ENCODE results near the gene TDRD3.

DNA sequence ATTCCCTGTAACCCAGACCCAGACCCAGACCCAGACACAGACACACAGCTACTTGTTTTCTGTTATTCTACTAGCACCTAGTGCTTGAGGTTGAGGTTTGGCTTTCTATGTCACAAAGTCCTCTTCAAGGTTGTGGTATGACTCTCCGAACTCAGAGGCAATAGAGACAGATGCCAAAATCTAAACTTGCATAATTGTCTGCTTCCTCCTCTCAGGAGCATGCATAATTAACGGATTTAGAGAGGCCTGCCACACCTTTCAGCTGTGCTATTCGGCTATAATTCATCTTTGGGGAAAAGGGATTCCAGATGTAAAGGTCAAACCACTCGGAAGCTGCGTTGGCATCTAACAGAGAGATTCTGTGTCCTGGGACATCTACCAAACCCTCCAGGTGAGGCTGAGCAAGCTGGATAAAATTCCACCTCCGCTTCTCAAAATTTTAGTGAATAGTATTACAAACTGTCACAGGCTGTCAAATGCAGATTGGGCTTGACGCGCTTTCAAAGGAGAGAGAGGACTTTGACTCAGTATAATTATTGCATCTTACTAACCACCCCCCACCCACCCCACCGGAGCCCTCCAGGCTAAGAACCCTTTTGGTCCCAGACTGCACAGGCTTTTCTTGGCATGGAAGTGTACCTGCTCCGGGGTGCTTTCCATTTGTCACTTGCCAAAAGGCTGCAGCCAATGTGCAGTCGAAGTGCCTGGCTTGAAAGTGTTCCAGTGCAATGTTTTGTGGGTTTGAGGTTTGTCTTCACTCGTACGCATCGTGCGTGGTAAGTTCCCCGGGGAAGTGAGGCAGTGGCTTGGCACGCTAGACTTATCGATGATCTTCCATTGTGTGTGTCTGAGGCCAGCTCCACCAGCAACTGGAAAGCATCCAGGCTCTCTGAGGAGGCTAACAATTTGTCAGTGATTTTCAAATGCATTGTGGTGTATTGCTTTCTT lies 194.1 kb downstream of the TDRD3 start:
- TF ChIP-seq, protein P1, sequence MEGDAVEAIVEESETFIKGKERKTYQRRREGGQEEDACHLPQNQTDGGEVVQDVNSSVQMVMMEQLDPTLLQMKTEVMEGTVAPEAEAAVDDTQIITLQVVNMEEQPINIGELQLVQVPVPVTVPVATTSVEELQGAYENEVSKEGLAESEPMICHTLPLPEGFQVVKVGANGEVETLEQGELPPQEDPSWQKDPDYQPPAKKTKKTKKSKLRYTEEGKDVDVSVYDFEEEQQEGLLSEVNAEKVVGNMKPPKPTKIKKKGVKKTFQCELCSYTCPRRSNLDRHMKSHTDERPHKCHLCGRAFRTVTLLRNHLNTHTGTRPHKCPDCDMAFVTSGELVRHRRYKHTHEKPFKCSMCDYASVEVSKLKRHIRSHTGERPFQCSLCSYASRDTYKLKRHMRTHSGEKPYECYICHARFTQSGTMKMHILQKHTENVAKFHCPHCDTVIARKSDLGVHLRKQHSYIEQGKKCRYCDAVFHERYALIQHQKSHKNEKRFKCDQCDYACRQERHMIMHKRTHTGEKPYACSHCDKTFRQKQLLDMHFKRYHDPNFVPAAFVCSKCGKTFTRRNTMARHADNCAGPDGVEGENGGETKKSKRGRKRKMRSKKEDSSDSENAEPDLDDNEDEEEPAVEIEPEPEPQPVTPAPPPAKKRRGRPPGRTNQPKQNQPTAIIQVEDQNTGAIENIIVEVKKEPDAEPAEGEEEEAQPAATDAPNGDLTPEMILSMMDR (IDR thresholded peaks at IDR 0.05) = no peak
- TF ChIP-seq ZFX (IDR thresholded peaks at IDR 0.05; ENCODE audit: borderline replicate concordance) = no peak

Data from 22Rv1 (cell line).